Ascending aorta (tissue), 2 donors: ENCODE measurements around the gene LBP. TPM values are rescaled to one million over a fixed set of nuclear protein-coding genes. Genes with fewer than 3 reads are reported as not detected.
"Not testable (repeated sequence)": the region's sequence is repeated elsewhere in the genome, so short reads cannot be mapped to it uniquely, and the experiment has no call there.

Experiments used
- DNase-seq, 2 donors: peaks; one replicate each; pipeline ENCODE4 v3.0.0-alpha.2; 2019; ENCODE audit warnings: low spot score in 2 of 2
- H3K27ac ChIP-seq, 2 donors: fragments of 200-600 bp; sonication (generic); one replicate each; pipeline ENCODE4 v1.5.1; 2016 to 2017; ENCODE audit warnings: mild to moderate bottlenecking in 1 of 2
- H3K27me3 ChIP-seq: fragments of 200-600 bp; sonication (generic); one replicate; pipeline ENCODE4 v1.5.1; 2017
- H3K36me3 ChIP-seq, 2 donors: fragments of 200-600 bp; sonication (generic); one replicate each; pipeline ENCODE4 v1.5.1; 2016
- H3K4me1 ChIP-seq, 2 donors: fragments of 200-600 bp; sonication (generic); one replicate each; pipeline ENCODE4 v1.5.1; 2016 to 2017; ENCODE audit warnings: mild to moderate bottlenecking in 1 of 2
- H3K4me3 ChIP-seq, 2 donors: fragments of 200-600 bp; sonication (generic); one replicate each; pipeline ENCODE4 v1.5.1; 2016 to 2017; ENCODE audit warnings: mild to moderate bottlenecking in 1 of 2
- H3K9me3 ChIP-seq, 2 donors: fragments of 200-600 bp; sonication (generic); one replicate each; pipeline ENCODE4 v1.5.1; 2016
- intact Hi-C: fragments of 100-400 bp; cut with DNase I; formaldehyde crosslinking; loops from one replicate; pipeline ENCODE4 v1.15.1; 2023
- total RNA-seq: library from RNA; depleted of rRNA; stranded (reverse); fragments of >200 nt; gene quantifications from one replicate; pipeline ENCODE4 v1.1.0, GENCODE V29; 2016
- TF ChIP-seq, protein P1 (sequence below), 3 experiments: fragments of 200-600 bp in 2 of 3; fragments of 450-650 bp in 1 of 3; sonication (generic) in 2 of 3; IDR thresholded peaks; one replicate each; pipeline ENCODE4 v1.5.1; 2016 to 2019; ENCODE audit warnings: antibody characterized with exemption in 3 of 3, mild to moderate bottlenecking in 1 of 3, moderate library complexity in 1 of 3

LBP gene
- total RNA-seq, 1 donor from 2014 or later, result 18.8 TPM

- no peak overlapping the region for H3K4me3 ChIP-seq
- no peak for DNase-seq
- H3K4me1 ChIP-seq, result no peaks in the 10 kb centered on the region
- no peaks in the 10 kb centered on the region for H3K36me3 ChIP-seq
- H3K27me3 ChIP-seq, result no peaks in the 10 kb centered on the region
- no peaks in the 10 kb centered on the region for H3K9me3 ChIP-seq
- TF ChIP-seq, protein P1, sequence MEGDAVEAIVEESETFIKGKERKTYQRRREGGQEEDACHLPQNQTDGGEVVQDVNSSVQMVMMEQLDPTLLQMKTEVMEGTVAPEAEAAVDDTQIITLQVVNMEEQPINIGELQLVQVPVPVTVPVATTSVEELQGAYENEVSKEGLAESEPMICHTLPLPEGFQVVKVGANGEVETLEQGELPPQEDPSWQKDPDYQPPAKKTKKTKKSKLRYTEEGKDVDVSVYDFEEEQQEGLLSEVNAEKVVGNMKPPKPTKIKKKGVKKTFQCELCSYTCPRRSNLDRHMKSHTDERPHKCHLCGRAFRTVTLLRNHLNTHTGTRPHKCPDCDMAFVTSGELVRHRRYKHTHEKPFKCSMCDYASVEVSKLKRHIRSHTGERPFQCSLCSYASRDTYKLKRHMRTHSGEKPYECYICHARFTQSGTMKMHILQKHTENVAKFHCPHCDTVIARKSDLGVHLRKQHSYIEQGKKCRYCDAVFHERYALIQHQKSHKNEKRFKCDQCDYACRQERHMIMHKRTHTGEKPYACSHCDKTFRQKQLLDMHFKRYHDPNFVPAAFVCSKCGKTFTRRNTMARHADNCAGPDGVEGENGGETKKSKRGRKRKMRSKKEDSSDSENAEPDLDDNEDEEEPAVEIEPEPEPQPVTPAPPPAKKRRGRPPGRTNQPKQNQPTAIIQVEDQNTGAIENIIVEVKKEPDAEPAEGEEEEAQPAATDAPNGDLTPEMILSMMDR (IDR thresholded peaks at IDR 0.05), result no peak
- H3K27ac ChIP-seq, result no peak overlapping the region
- intact Hi-C loops, result loop anchor here (10.0 kb wide), 1 partner anchor 338 kb away; no protein-coding TSS in a partner anchor
These were observed 56.5 kb downstream of the LBP start for GRCh38 chr20:38402816-38403215.

DNA sequence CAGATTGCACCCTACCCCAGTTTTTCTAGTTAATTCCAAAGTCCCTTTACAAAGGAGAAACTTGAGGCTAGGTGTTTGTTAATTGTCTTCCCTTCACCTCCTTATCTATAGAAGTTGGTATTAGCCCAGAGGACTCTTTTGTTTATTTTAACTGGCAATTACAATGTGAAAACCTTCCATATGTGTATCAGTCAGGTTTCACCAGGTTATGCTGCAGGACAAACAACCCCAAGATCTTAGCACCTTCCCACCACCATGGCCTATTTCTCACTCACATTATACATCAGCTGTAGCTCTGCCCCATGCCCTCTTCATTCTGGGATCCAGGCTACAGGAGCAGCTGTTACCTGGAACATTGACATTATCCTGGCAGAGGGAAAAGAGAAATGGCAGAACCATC, 57.7 kb downstream of the LBP start:
- Histone ChIP-seq H3K27ac (no peak overlapping the region), H3K4me1 (no peaks in the 10 kb centered on the region), H3K27me3 (no peaks in the 10 kb centered on the region), H3K36me3 (no peaks in the 10 kb centered on the region), H3K9me3 (no peaks in the 10 kb centered on the region), H3K4me3 (no peak overlapping the region)
- TF ChIP-seq, protein P1 (IDR thresholded peaks at IDR 0.05), result no peak
- no peak for DNase-seq
- intact Hi-C loops, result loop anchor here (10.0 kb wide), 1 partner anchor 339 kb away; no protein-coding TSS in a partner anchor

GRCh38 chr20:38405132-38405531, 58.9 kb downstream of the LBP start:
- TF ChIP-seq, protein P1 (IDR thresholded peaks at IDR 0.05), result no peak
- Histone ChIP-seq H3K27ac (no peak overlapping the region), H3K4me3 (no peak overlapping the region), H3K9me3 (no peaks in the 10 kb centered on the region), H3K27me3 (no peaks in the 10 kb centered on the region), H3K4me1 (no peaks in the 10 kb centered on the region), H3K36me3 (no peaks in the 10 kb centered on the region)
- intact Hi-C loops, result loop anchor here (5.0 to 10.0 kb wide), 2 partner anchors 173 to 340 kb away; no protein-coding TSS in a partner anchor
- DNase-seq, result no peak

- Histone ChIP-seq H3K4me3 (no peak overlapping the region), H3K9me3 (no peaks in the 10 kb centered on the region), H3K27me3 (no peaks in the 10 kb centered on the region), H3K36me3 (peaks cover 0 to 4% of the 10 kb centered on the region in 2 donors), H3K27ac (no peak overlapping the region), H3K4me1 (no peaks in the 10 kb centered on the region)
- TF ChIP-seq, protein P1 (IDR thresholded peaks at IDR 0.05), result no peak
- intact Hi-C loops, result loop anchor here (5.0 to 10.0 kb wide), 2 partner anchors 174 to 342 kb away; no protein-coding TSS in a partner anchor
- no peak for DNase-seq
These were observed 60.2 kb downstream of the LBP start for GRCh38 chr20:38406476-38406875.

- TF ChIP-seq, protein P1 (IDR thresholded peaks at IDR 0.05), result no peak
- peaks cover under 1 to 6% of the 10 kb centered on the region in 2 donors for H3K36me3 ChIP-seq
- no peaks in the 10 kb centered on the region for H3K4me1 ChIP-seq
- intact Hi-C loops, result loop anchor here (5.0 to 10.0 kb wide), 2 partner anchors 175 to 343 kb away; no protein-coding TSS in a partner anchor
- H3K9me3 ChIP-seq, result no peaks in the 10 kb centered on the region
- no peaks in the 10 kb centered on the region for H3K27me3 ChIP-seq
- no peak overlapping the region for H3K27ac ChIP-seq
- DNase-seq, result no peak
- H3K4me3 ChIP-seq, result no peak overlapping the region
These were observed 61.0 kb downstream of the LBP start for GRCh38 chr20:38407321-38407720.

DNA sequence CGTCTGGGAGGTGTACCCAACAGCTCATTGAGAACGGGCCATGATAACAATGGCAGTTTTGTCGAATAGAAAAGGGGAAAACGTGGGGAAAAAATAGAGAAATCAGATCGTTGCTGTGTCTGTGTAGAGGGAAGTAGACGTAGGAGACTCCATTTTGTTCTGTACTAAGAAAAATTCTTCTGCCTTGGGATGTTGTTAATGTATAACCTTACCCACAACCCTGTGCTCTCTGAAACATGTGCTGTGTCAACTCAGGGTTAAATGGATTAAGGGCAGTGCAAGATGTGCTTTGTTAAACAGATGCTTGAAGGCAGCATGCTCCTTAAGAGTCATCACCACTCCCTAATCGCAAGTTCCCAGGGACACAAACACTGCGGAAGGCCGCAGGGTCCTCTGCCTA, 61.5 kb downstream of the LBP start:
- not testable (repeated sequence) for H3K27ac ChIP-seq, H3K4me1 ChIP-seq, H3K9me3 ChIP-seq, H3K27me3 ChIP-seq, H3K36me3 ChIP-seq, H3K4me3 ChIP-seq, DNase-seq
- intact Hi-C loops, result loop anchor here (5.0 to 10.0 kb wide), 2 partner anchors 176 to 343 kb away; no protein-coding TSS in a partner anchor
